ENCODE results near the gene BGN. TPM values are rescaled to one million over a fixed set of nuclear protein-coding genes. Genes with fewer than 3 reads are reported as not detected.

Gene BGN
- total and polyA plus RNA-seq, 10 of the 15 experiments (the other 5 are each of a cell fraction or from before 2014, with no cell fraction given): 0.06 to 0.18 (median 0.12) TPM; not detected in 7

GRCh38 chrX:153537080-153537479, 42.3 kb downstream of the BGN start (continued):
- TF ChIP-seq, protein P1, sequence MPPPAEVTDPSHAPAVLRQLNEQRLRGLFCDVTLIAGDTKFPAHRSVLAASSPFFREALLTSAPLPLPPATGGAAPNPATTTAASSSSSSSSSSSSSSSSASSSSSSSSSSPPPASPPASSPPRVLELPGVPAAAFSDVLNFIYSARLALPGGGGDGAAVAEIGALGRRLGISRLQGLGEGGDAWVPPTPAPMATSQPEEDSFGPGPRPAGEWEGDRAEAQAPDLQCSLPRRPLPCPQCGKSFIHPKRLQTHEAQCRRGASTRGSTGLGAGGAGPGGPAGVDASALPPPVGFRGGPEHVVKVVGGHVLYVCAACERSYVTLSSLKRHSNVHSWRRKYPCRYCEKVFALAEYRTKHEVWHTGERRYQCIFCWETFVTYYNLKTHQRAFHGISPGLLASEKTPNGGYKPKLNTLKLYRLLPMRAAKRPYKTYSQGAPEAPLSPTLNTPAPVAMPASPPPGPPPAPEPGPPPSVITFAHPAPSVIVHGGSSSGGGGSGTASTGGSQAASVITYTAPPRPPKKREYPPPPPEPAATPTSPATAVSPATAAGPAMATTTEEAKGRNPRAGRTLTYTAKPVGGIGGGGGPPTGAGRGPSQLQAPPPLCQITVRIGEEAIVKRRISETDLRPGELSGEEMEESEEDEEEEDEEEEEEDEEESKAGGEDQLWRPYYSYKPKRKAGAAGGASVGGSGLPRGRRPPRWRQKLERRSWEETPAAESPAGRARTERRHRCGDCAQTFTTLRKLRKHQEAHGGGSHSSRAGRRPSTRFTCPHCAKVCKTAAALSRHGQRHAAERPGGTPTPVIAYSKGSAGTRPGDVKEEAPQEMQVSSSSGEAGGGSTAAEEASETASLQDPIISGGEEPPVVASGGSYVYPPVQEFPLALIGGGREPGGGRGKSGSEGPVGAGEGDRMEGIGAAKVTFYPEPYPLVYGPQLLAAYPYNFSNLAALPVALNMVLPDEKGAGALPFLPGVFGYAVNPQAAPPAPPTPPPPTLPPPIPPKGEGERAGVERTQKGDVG (CRISPR knock-in tag; IDR thresholded peaks at IDR 0.05): no peak
- TF ChIP-seq EGR1 (IDR thresholded peaks at IDR 0.05; ENCODE audit: borderline replicate concordance in 1 of 2, low read depth in 2 of 2, low read length in 2 of 2): no peak
- no peak for TF ChIP-seq E2F8 (IDR thresholded peaks at IDR 0.05; ENCODE audit: low read depth, partially characterized antibody)
- TF ChIP-seq NBN (IDR thresholded peaks at IDR 0.05): no peak
- TF ChIP-seq, protein P2, sequence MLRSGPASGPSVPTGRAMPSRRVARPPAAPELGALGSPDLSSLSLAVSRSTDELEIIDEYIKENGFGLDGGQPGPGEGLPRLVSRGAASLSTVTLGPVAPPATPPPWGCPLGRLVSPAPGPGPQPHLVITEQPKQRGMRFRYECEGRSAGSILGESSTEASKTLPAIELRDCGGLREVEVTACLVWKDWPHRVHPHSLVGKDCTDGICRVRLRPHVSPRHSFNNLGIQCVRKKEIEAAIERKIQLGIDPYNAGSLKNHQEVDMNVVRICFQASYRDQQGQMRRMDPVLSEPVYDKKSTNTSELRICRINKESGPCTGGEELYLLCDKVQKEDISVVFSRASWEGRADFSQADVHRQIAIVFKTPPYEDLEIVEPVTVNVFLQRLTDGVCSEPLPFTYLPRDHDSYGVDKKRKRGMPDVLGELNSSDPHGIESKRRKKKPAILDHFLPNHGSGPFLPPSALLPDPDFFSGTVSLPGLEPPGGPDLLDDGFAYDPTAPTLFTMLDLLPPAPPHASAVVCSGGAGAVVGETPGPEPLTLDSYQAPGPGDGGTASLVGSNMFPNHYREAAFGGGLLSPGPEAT (IDR thresholded peaks at IDR 0.05; ENCODE audit: low read depth): no peak
- TF ChIP-seq BCL11A (IDR thresholded peaks at IDR 0.05; ENCODE audit: low read depth, low read length): no peak
- TF ChIP-seq SRF (IDR thresholded peaks at IDR 0.05; ENCODE audit: low read depth in 2 of 2, low read length in 2 of 2): no peak
- no peak for TF ChIP-seq MEF2A (IDR thresholded peaks at IDR 0.05; ENCODE audit: insufficient read depth, low read depth, low read length)
- TF ChIP-seq, protein P3, sequence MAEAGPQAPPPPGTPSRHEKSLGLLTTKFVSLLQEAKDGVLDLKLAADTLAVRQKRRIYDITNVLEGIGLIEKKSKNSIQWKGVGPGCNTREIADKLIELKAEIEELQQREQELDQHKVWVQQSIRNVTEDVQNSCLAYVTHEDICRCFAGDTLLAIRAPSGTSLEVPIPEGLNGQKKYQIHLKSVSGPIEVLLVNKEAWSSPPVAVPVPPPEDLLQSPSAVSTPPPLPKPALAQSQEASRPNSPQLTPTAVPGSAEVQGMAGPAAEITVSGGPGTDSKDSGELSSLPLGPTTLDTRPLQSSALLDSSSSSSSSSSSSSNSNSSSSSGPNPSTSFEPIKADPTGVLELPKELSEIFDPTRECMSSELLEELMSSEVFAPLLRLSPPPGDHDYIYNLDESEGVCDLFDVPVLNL (IDR thresholded peaks at IDR 0.05; ENCODE audit: low read depth, low read length): no peak
- no peak for TF ChIP-seq SUPT20H (IDR thresholded peaks at IDR 0.05; ENCODE audit: borderline replicate concordance, control insufficient read depth, low read depth, low read length)
- TF ChIP-seq ZNF207 (IDR thresholded peaks at IDR 0.05; ENCODE audit: borderline replicate concordance): no peak

Data from GM12878 (cell line).